Adipocyte (in vitro differentiated cells): ENCODE data around the gene KCNIP1.

Experiments used
- DNase-seq: peaks from one replicate; pipeline ENCODE4 v3.0.0-alpha.2; 2015; ENCODE audit warnings: low read depth
- H3K27me3 ChIP-seq: replicated peaks from 2 replicates; pipeline ENCODE4 v1.7.0; 2013; ENCODE audit warnings: mild to moderate bottlenecking, low read length, moderate library complexity; ENCODE audit not compliant: control insufficient read depth, insufficient read depth
- H3K36me3 ChIP-seq: 2 replicates; pipeline ENCODE4 v1.7.0; 2013; ENCODE audit warnings: low read length, mild to moderate bottlenecking, moderate library complexity; ENCODE audit not compliant: control insufficient read depth, insufficient read depth, severe bottlenecking
- H3K4me1 ChIP-seq: 2 replicates; pipeline ENCODE4 v1.7.0; 2013; ENCODE audit warnings: mild to moderate bottlenecking, low read length, moderate library complexity; ENCODE audit not compliant: control insufficient read depth, insufficient read depth
- H3K4me3 ChIP-seq: 2 replicates; pipeline ENCODE4 v1.7.0; 2013; ENCODE audit warnings: mild to moderate bottlenecking, low read length, moderate library complexity
- H3K9ac ChIP-seq: 2 replicates; pipeline ENCODE4 v1.7.0; 2013; ENCODE audit warnings: mild to moderate bottlenecking, low read length, moderate library complexity
- H3K9me3 ChIP-seq: 2 replicates; pipeline ENCODE4 v1.7.0; 2013; ENCODE audit warnings: mild to moderate bottlenecking, low read length, moderate library complexity; ENCODE audit not compliant: control insufficient read depth

Gene KCNIP1

GRCh38 chr5:170587808-170588207 is 84.0 kb downstream of the KCNIP1 start:
- no peak for DNase-seq
- Histone ChIP-seq H3K4me3 (no peak overlapping the region), H3K27me3 (peaks cover 43% of the 10 kb centered on the region), H3K36me3 (no peaks in the 10 kb centered on the region), H3K4me1 (no peaks in the 10 kb centered on the region), H3K9ac (no peak overlapping the region), H3K9me3 (peaks cover 9% of the 10 kb centered on the region)

GRCh38 chr5:170589643-170590042 is 85.8 kb downstream of the KCNIP1 start:
- no peaks in the 10 kb centered on the region for H3K4me1 ChIP-seq
- peaks cover 51% of the 10 kb centered on the region for H3K27me3 ChIP-seq
- H3K4me3 ChIP-seq = no peak overlapping the region
- H3K36me3 ChIP-seq = no peaks in the 10 kb centered on the region
- H3K9me3 ChIP-seq = peaks cover 9% of the 10 kb centered on the region
- H3K9ac ChIP-seq = no peak overlapping the region
- no peak for DNase-seq

GRCh38 chr5:170590566-170590965 is 86.7 kb downstream of the KCNIP1 start:
- no peak for DNase-seq
- H3K36me3 ChIP-seq = no peaks in the 10 kb centered on the region
- H3K27me3 ChIP-seq = peaks cover 55% of the 10 kb centered on the region
- no peaks in the 10 kb centered on the region for H3K4me1 ChIP-seq
- peaks cover 9% of the 10 kb centered on the region for H3K9me3 ChIP-seq
- no peak overlapping the region for H3K4me3 ChIP-seq
- H3K9ac ChIP-seq = no peak overlapping the region

GRCh38 chr5:170591054-170591453 is 87.2 kb downstream of the KCNIP1 start:
- H3K9ac ChIP-seq = no peak overlapping the region
- H3K4me3 ChIP-seq = no peak overlapping the region
- no peak for DNase-seq
- H3K27me3 ChIP-seq = peaks cover 55% of the 10 kb centered on the region
- H3K4me1 ChIP-seq = no peaks in the 10 kb centered on the region
- peaks cover 9% of the 10 kb centered on the region for H3K9me3 ChIP-seq
- H3K36me3 ChIP-seq = no peaks in the 10 kb centered on the region

GRCh38 chr5:170596482-170597044 is 92.7 kb downstream of the KCNIP1 start:
- Histone ChIP-seq H3K4me3 (no peak overlapping the region), H3K27me3 (peaks cover 63% of the 10 kb centered on the region)
- no peak for DNase-seq

GRCh38 chr5:170597109-170597751 is 93.4 kb downstream of the KCNIP1 start:
- Histone ChIP-seq H3K9ac (no peak overlapping the region), H3K36me3 (no peaks in the 10 kb centered on the region), H3K4me1 (peaks cover 11% of the 10 kb centered on the region), H3K9me3 (no peaks in the 10 kb centered on the region), H3K4me3 (no peak overlapping the region), H3K27me3 (peaks cover 69% of the 10 kb centered on the region)
- peak; percentile 38 for DNase-seq

More at GRCh38 chr5:170596482-170597044, 92.7 kb downstream of the KCNIP1 start:
- no peaks in the 10 kb centered on the region for H3K36me3 ChIP-seq
- no peak overlapping the region for H3K9ac ChIP-seq
- H3K4me1 ChIP-seq = peaks cover 11% of the 10 kb centered on the region
- no peaks in the 10 kb centered on the region for H3K9me3 ChIP-seq

- no peak overlapping the region for H3K9ac ChIP-seq
- H3K9me3 ChIP-seq = no peaks in the 10 kb centered on the region
- DNase-seq = no peak
- peaks cover 65% of the 10 kb centered on the region for H3K27me3 ChIP-seq
- H3K4me3 ChIP-seq = peak overlapping the region; percentile 3
- peaks cover 11% of the 10 kb centered on the region for H3K4me1 ChIP-seq
- H3K36me3 ChIP-seq = no peaks in the 10 kb centered on the region
Measured at GRCh38 chr5:170597872-170598271, 94.1 kb downstream of the KCNIP1 start.

- H3K36me3 ChIP-seq = no peaks in the 10 kb centered on the region
- H3K9me3 ChIP-seq = no peaks in the 10 kb centered on the region
- H3K4me3 ChIP-seq = no peak overlapping the region
- no peak for DNase-seq
- no peak overlapping the region for H3K9ac ChIP-seq
- peaks cover 11% of the 10 kb centered on the region for H3K4me1 ChIP-seq
- H3K27me3 ChIP-seq = peaks cover 58% of the 10 kb centered on the region
Measured at GRCh38 chr5:170599756-170600155, 95.9 kb downstream of the KCNIP1 start.

- H3K9me3 ChIP-seq = no peaks in the 10 kb centered on the region
- no peak overlapping the region for H3K4me3 ChIP-seq
- DNase-seq = no peak
- peaks cover 46% of the 10 kb centered on the region for H3K27me3 ChIP-seq
- no peak overlapping the region for H3K9ac ChIP-seq
- no peaks in the 10 kb centered on the region for H3K36me3 ChIP-seq
- H3K4me1 ChIP-seq = peaks cover 11% of the 10 kb centered on the region
Measured at GRCh38 chr5:170601619-170602018, 97.8 kb downstream of the KCNIP1 start.

GRCh38 chr5:170603109-170603508 is 99.3 kb downstream of the KCNIP1 start:
- no peak for DNase-seq
- H3K9me3 ChIP-seq = no peaks in the 10 kb centered on the region

GRCh38 chr5:170603578-170604565 is 100.1 kb downstream of the KCNIP1 start:
- H3K27me3 ChIP-seq = peaks cover 47% of the 10 kb centered on the region
- no peaks in the 10 kb centered on the region for H3K36me3 ChIP-seq
- H3K9me3 ChIP-seq = no peaks in the 10 kb centered on the region
- peak; percentile 39 for DNase-seq
- H3K9ac ChIP-seq = no peak overlapping the region
- H3K4me3 ChIP-seq = no peak overlapping the region
- H3K4me1 ChIP-seq = no peaks in the 10 kb centered on the region

More at GRCh38 chr5:170603109-170603508, 99.3 kb downstream of the KCNIP1 start:
- Histone ChIP-seq H3K4me3 (no peak overlapping the region), H3K27me3 (peaks cover 54% of the 10 kb centered on the region), H3K36me3 (no peaks in the 10 kb centered on the region), H3K9ac (no peak overlapping the region), H3K4me1 (peaks cover under 1% of the 10 kb centered on the region)
